Measurements from ENCODE around the gene ANXA3.
"Not testable (repeated sequence)": the region's sequence is repeated elsewhere in the genome, so short reads cannot be mapped to it uniquely, and the experiment has no call there.

ANXA3 gene, protein sequence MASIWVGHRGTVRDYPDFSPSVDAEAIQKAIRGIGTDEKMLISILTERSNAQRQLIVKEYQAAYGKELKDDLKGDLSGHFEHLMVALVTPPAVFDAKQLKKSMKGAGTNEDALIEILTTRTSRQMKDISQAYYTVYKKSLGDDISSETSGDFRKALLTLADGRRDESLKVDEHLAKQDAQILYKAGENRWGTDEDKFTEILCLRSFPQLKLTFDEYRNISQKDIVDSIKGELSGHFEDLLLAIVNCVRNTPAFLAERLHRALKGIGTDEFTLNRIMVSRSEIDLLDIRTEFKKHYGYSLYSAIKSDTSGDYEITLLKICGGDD

DNA sequence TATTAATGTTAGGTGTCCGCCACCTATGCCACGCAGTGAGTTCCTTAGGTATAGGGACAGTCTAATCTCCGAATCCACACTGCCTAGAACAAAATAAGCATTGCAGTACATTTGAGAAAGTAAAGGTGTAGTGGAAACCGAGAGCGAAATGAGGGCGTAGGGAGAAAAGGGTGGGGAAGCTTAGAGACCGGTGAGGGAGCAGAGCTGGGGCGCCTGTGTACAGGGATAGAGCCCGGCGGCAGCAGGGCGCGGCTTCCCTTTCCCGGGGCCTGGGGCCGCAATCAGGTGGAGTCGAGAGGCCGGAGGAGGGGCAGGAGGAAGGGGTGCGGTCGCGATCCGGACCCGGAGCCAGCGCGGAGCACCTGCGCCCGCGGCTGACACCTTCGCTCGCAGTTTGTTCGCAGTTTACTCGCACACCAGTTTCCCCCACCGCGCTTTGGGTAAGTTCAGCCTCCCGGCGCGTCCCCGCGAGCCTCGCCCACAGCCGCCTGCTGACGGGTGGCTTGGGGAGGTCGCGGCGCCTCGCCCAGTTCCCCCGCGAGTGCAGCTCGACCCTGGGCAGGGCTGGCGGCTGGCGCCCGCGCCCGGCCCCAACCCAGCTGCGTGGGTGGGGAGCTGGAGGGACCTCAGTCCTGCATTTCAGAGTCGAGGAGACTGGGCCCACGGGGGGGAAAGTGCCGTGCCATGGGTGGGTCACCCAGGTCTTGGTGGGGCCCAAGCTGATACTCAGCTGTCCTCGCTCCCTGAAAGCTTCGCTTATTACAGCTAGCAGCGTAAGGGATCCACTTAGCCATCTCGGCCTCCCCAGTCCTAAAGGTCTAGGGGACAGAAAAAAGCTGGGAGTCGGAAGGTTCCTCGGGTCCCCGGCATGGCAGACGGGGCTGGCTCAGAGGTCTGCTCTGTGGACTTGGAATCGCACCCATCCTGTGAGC lies at the start of gene ANXA3:
TSS of gene ANXA3 (plus strand) at position 351 of the 932 bp plus-strand sequence. CDS start 2,704 bp downstream, outside the sequence.
- DNase-seq (ENCODE audit: low read depth, low spot score): no peak

DNA sequence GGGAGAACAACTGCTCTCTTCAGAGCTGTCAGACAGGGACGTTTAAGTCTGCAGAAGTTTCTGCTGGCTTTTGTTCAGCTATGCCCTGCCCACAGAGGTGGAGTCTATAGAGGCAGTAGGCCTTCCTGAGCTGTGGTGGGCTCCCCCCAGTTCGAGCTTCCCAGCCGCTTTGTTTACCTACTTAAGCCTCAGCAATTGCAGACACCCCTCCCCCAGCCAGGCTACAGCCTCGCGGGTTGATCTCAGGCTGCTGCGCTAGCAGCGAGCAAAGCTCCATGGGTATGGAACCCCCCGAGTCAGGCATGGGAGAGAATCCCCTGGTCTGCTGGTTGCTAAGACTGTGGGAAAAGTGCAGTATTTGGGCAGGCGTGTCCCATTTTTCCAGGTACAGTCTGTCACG lies 45.3 kb upstream of the ANXA3 start:
- DNase-seq (ENCODE audit: low read depth, low spot score): not testable (repeated sequence)

- DNase-seq (ENCODE audit: low read depth, low spot score): no peak
Measured at GRCh38 chr4:78509043-78509442, 42.5 kb upstream of the ANXA3 start.

- no peak for DNase-seq (ENCODE audit: low read depth, low spot score)
Measured at GRCh38 chr4:78510108-78510507, 41.5 kb upstream of the ANXA3 start.

GRCh38 chr4:78510681-78511080 lies 40.9 kb upstream of the ANXA3 start:
- no peak for DNase-seq (ENCODE audit: low read depth, low spot score)

GRCh38 chr4:78512357-78512920 lies 39.1 kb upstream of the ANXA3 start:
- no peak for DNase-seq (ENCODE audit: low read depth, low spot score)

- no peak for DNase-seq (ENCODE audit: low read depth, low spot score)
Measured at GRCh38 chr4:78513411-78513975, 38.1 kb upstream of the ANXA3 start.

DNA sequence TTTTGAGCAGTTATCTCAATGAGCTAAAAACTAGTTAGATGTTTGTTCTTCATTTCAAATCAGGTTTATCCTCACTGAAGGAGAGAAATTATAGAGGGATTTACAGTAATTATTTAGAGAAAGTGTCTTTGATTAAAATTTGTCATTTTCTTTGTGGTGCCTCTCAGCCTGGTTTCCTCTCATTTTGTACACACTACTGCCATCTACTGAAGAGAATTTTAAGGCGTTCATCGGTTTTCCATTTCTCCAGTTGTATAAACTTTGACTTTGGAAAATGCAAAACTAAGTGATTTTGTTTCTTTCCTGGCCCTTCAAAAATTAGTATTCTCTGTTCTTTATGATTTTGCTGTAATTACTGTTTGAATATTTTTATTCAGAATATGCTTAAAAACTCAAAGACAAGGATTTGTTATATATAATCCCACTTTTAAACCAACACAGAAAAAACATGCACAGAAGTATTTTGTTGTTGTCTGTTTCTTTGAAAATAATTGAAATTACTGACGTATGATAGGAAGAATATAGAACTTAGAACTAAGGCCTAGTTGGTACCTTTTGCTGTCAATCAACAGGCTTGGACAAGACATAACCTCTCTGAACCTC lies 34.4 kb upstream of the ANXA3 start:
- no peak for DNase-seq (ENCODE audit: low read depth, low spot score)

DNA sequence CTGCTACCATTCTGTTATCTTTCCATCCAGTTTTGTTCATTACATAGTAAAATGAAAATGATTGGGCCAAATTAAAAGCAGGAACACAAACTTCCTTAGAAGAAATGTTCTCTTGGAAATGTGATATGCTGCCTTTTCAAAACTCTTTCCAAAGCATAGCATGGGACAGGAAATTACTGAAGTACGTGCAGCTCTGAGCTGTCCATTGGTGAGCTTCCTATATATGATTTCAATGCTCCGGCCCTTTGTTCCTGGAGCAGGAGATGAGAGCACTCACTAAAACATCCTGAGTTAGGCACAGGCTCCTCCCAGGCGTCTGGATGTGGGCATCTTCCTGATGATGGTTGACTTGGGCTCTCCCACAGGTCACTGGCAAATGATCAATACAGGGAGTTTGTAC lies 33.0 kb upstream of the ANXA3 start:
- DNase-seq (ENCODE audit: low read depth, low spot score): no peak

- DNase-seq (ENCODE audit: low read depth, low spot score): no peak
Measured at GRCh38 chr4:78519962-78520361, 31.6 kb upstream of the ANXA3 start.

- DNase-seq (ENCODE audit: low read depth, low spot score): no peak
Measured at GRCh38 chr4:78520808-78521226, 30.8 kb upstream of the ANXA3 start.

DNA sequence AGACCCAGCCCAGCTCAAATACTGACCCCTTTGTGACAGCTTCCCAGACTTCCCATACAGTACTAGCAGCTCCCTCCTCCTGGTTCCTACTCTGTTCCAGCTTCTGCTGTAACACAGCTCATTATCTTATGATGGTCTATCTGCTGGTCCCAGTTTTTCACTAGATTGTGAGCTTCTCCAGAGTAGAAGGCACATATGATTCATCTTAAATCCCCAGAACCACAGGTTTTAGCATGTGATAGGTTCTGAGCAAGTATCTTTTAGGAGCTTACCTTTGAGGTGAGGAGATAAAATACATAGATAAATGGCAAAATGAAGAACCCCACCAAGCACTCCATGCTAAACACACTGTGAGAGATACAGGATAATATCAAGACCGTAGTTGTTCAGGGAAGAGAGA lies 27.6 kb upstream of the ANXA3 start:
- no peak for DNase-seq (ENCODE audit: low read depth, low spot score)

- DNase-seq (ENCODE audit: low read depth, low spot score): no peak
Measured at GRCh38 chr4:78525559-78525958, 26.0 kb upstream of the ANXA3 start.

DNA sequence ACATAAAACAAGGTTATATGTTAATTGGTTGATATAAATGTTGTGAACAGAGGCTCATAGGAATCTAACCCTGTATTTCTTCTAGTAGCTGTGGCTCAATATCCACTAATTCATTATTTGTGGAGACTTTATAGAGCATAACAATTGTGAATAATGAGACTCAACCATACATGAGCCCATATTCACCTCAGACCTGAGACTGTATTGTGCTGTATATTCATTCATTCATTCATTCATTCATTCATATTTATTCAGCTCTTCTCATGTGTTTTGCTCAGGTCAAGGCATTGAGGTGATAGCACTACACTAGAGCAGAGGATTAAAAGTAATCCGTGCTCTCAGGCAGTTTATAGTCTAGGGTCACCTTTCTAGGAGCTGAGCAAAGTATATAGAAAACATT lies 24.5 kb upstream of the ANXA3 start:
- DNase-seq (ENCODE audit: low read depth, low spot score): no peak

DNA sequence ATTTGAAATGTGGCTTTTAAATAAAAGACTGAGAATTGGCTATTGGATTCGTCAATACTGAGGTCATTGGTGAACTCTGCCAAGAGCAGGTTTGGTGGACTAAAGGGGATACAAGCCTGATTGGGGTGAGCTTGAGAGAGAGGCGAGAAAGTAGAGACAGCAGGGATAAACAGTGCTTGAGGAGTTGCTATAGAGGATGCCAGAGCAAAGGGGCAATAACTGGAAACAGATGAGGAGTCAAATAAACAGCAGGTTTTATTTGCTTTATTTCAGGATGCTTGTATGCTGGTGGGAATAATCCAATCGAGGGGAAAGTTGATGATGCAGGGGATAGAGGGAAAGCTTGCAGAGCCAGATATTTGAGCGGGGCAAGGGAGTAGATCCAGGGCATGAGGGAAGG lies 24.0 kb upstream of the ANXA3 start:
- no peak for DNase-seq (ENCODE audit: low read depth, low spot score)

GRCh38 chr4:78528327-78528726 lies 23.2 kb upstream of the ANXA3 start:
- no peak for DNase-seq (ENCODE audit: low read depth, low spot score)

DNA sequence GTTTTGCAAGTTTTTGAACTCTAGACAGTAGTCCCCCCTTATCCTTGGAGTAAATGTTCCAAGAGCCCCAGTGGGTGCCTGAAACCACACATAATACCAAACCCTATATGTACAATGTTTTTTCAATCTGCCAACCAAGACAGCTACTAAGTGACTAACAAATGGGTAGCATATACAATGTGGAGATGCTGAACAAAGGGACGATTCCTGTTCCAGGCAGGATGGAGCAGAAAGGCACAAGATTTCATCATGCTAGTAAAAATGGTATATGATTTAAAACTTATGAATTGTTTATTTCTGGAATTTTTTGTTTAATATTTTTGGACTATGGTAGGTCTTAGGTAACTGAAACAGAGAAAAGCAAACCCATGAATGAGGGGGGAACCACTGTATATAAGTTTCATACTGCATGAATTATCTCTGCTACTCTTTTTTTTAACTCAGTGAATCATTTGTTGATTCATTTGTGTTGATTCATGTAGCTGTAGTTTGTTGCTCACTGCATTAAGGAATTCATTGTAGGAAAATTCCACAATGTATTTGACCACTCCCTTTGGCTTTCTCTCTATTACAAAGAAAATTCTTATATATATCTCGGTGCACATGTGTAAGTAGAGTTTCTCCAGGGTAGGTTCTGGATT lies 21.9 kb upstream of the ANXA3 start:
- no peak for DNase-seq (ENCODE audit: low read depth, low spot score)

GRCh38 chr4:78532046-78532445 lies 19.5 kb upstream of the ANXA3 start:
- DNase-seq (ENCODE audit: low read depth, low spot score): no peak

DNA sequence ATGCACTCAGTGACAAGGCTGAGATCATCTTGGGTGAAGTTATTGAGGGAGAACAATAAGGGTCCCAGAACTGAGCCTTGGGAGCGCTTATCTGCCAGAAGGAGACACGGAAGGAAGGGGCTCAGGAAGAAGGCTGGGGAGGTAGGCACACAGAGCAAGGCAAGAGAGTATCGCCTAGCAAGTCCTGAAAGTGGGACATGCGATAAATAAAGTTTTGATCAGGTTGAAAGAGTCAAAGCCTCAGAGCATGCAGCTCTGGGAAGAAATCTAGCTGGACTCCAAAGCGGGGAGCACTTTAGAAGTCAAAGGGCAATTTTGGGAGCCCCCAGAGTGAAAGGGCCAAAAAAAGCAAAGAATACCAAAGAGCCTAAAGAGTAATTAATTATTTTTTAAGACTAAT lies 17.7 kb upstream of the ANXA3 start:
- no peak for DNase-seq (ENCODE audit: low read depth, low spot score)

- DNase-seq (ENCODE audit: low read depth, low spot score): no peak
Measured at GRCh38 chr4:78534286-78534955, 17.1 kb upstream of the ANXA3 start.

- DNase-seq (ENCODE audit: low read depth, low spot score): no peak
Measured at GRCh38 chr4:78542373-78542772, 9.2 kb upstream of the ANXA3 start.

Data from activated naive CD8-positive, alpha-beta T cell treated with anti-CD3 and anti-CD28 coated beads, Interleukin-2, amount 50 U/mL, for 16 hours (primary cell).